H9 (cell line): ENCODE measurements around the gene RBFOX2. TPM values are rescaled to one million over a fixed set of nuclear protein-coding genes. Genes with fewer than 3 reads are reported as not detected.

Source experiments
- DNase-seq: peaks from one replicate; pipeline ENCODE4 v3.0.0-alpha.2; 2017
- H2AFZ ChIP-seq: one replicate; pipeline ENCODE4 v1.6.1; 2013; ENCODE audit warnings: mild to moderate bottlenecking, low read length, control low read depth, moderate library complexity
- H2AK5ac ChIP-seq: 2 replicates; pipeline ENCODE4 v1.6.1; 2013; ENCODE audit warnings: low read length, control low read depth, mixed read lengths; ENCODE audit not compliant: insufficient read length
- H2BK120ac ChIP-seq: one replicate; pipeline ENCODE4 v1.6.1; 2013; ENCODE audit warnings: low read depth, mild to moderate bottlenecking, low read length, control low read depth, inconsistent platforms; ENCODE audit not compliant: poor library complexity, severe bottlenecking
- H2BK12ac ChIP-seq: 2 replicates; pipeline ENCODE4 v1.6.1; 2013; ENCODE audit warnings: low read length, control low read depth, mixed read lengths, low read depth; ENCODE audit not compliant: insufficient read length
- H2BK15ac ChIP-seq: 2 replicates; pipeline ENCODE4 v1.6.1; 2013; ENCODE audit warnings: low read depth, low read length, control low read depth
- H2BK20ac ChIP-seq: one replicate; pipeline ENCODE4 v1.6.1; 2013; ENCODE audit warnings: low read depth, mild to moderate bottlenecking, low read length, control low read depth, inconsistent platforms; ENCODE audit not compliant: poor library complexity, severe bottlenecking
- H2BK5ac ChIP-seq: 2 replicates; pipeline ENCODE4 v1.6.1; 2013; ENCODE audit warnings: low read length, control low read depth, mixed read lengths; ENCODE audit not compliant: insufficient read length
- H3K14ac ChIP-seq: 2 replicates; pipeline ENCODE4 v1.6.1; 2013; ENCODE audit warnings: low read length, control low read depth; ENCODE audit not compliant: insufficient read depth
- H3K18ac ChIP-seq: 2 replicates; pipeline ENCODE4 v1.6.1; 2013; ENCODE audit warnings: low read depth, mild to moderate bottlenecking, mixed read lengths, low read length, control low read depth; ENCODE audit not compliant: insufficient read length
- H3K23ac ChIP-seq: 2 replicates; pipeline ENCODE4 v1.6.1; 2013; ENCODE audit warnings: low read length, control low read depth, mixed read lengths, low read depth; ENCODE audit not compliant: insufficient read length
- H3K23me2 ChIP-seq: 2 replicates; pipeline ENCODE4 v1.6.1; 2013; ENCODE audit warnings: low read depth, mild to moderate bottlenecking, mixed read lengths, low read length, control low read depth; ENCODE audit not compliant: insufficient read length, poor library complexity, severe bottlenecking
- H3K27ac ChIP-seq: 2 replicates; pipeline ENCODE4 v1.5.1; 2013; ENCODE audit warnings: low read length, control low read depth, mixed read lengths, low read depth; ENCODE audit not compliant: insufficient read length
- H3K27me3 ChIP-seq: 2 replicates; pipeline ENCODE4 v1.6.1; 2013; ENCODE audit warnings: low read length, control low read depth, inconsistent platforms; ENCODE audit not compliant: insufficient read depth
- H3K4ac ChIP-seq: 2 replicates; pipeline ENCODE4 v1.6.1; 2013; ENCODE audit warnings: low read depth, mild to moderate bottlenecking, control low read depth, inconsistent platforms, low read length, moderate library complexity
- H3K4me1 ChIP-seq: 2 replicates; pipeline ENCODE4 v1.6.1; 2013; ENCODE audit warnings: low read length, control low read depth, inconsistent platforms; ENCODE audit not compliant: insufficient read depth
- H3K4me2 ChIP-seq: 2 replicates; pipeline ENCODE4 v1.6.1; 2013; ENCODE audit warnings: low read length, control low read depth, mixed read lengths; ENCODE audit not compliant: insufficient read length, insufficient read depth
- H3K56ac ChIP-seq: 2 replicates; pipeline ENCODE4 v1.6.1; 2013; ENCODE audit warnings: low read depth, mild to moderate bottlenecking, mixed read lengths, low read length, control low read depth; ENCODE audit not compliant: insufficient read length
- H3K79me1 ChIP-seq: 2 replicates; pipeline ENCODE4 v1.6.1; 2013; ENCODE audit warnings: low read depth, mild to moderate bottlenecking, moderate library complexity, low read length, control low read depth, inconsistent platforms; ENCODE audit not compliant: insufficient read depth, poor library complexity, severe bottlenecking
- H3K79me2 ChIP-seq: 2 replicates; pipeline ENCODE4 v1.6.1; 2013; ENCODE audit warnings: low read length, control low read depth, inconsistent platforms; ENCODE audit not compliant: insufficient read depth
- H3K9ac ChIP-seq: 2 replicates; pipeline ENCODE4 v1.6.1; 2013; ENCODE audit warnings: low read length, control low read depth, mixed read lengths; ENCODE audit not compliant: insufficient read length; ENCODE audit errors: extremely low read depth
- H3K9me3 ChIP-seq: one replicate; pipeline ENCODE4 v1.6.1; 2013; ENCODE audit warnings: low read depth, low read length, inconsistent platforms; ENCODE audit not compliant: control insufficient read depth
- H3T11ph ChIP-seq: one replicate; pipeline ENCODE4 v1.6.1; 2013; ENCODE audit warnings: mild to moderate bottlenecking, low read length, control low read depth, inconsistent platforms
- H4K20me1 ChIP-seq: one replicate; pipeline ENCODE4 v1.6.1; 2013; ENCODE audit not compliant: control insufficient read depth, insufficient read length, insufficient read depth
- H4K5ac ChIP-seq: 2 replicates; pipeline ENCODE4 v1.6.1; 2013; ENCODE audit warnings: low read depth, mild to moderate bottlenecking, mixed read lengths, low read length, control low read depth; ENCODE audit not compliant: insufficient read length
- H4K8ac ChIP-seq: replicated peaks from 2 replicates; pipeline ENCODE4 v1.6.1; 2013; ENCODE audit warnings: low read length, control low read depth, mixed read lengths, low read depth; ENCODE audit not compliant: insufficient read length
- H4K91ac ChIP-seq: 2 replicates; pipeline ENCODE4 v1.6.1; 2013; ENCODE audit warnings: low read depth, mild to moderate bottlenecking, moderate library complexity, mixed read lengths, low read length, control low read depth; ENCODE audit not compliant: insufficient read length
- H3K27ac Mint-ChIP-seq, 3 experiments: 2 replicates in 2 of 3; 3 replicates in 1 of 3; pipeline ENCODE4 v1.8.0; 2020 to 2021; ENCODE audit warnings: mixed read lengths in 3 of 3, mild to moderate bottlenecking in 1 of 3, moderate library complexity in 1 of 3
- H3K27me3 Mint-ChIP-seq: 2 replicates; pipeline ENCODE4 v1.8.0; 2021; ENCODE audit warnings: low read depth, mild to moderate bottlenecking, moderate library complexity, mixed read lengths
- H3K36me3 Mint-ChIP-seq, 3 experiments: 2 replicates in 2 of 3; 3 replicates in 1 of 3; pipeline ENCODE4 v1.8.0; 2020 to 2021; ENCODE audit warnings: low read depth in 3 of 3, mixed read lengths in 3 of 3; ENCODE audit not compliant: insufficient read depth in 1 of 3
- H3K4me1 Mint-ChIP-seq, 2 experiments: 2 replicates each; pipeline ENCODE4 v1.8.0; 2020; ENCODE audit warnings: mixed read lengths in 2 of 2
- H3K4me3 Mint-ChIP-seq, 2 experiments: 2 replicates in 1 of 2; 3 replicates in 1 of 2; pipeline ENCODE4 v1.8.0; 2020 to 2021; ENCODE audit warnings: mild to moderate bottlenecking in 2 of 2, mixed read lengths in 2 of 2, moderate library complexity in 1 of 2
- H3K9me3 Mint-ChIP-seq, 2 experiments: 2 replicates in 1 of 2; 3 replicates in 1 of 2; pipeline ENCODE4 v1.8.0; 2020; ENCODE audit warnings: mild to moderate bottlenecking in 2 of 2, mixed read lengths in 2 of 2, moderate library complexity in 1 of 2
- CTCF ChIP-seq: fragments of 200-600 bp; sonication (generic); conservative IDR thresholded peaks from 3 replicates; pipeline ENCODE4 v1.8.0; 2021; ENCODE audit warnings: antibody characterized with exemption, mild to moderate bottlenecking
- WGBS: extraction: QIAGEN DNeasy Blood & Tissue Kit; methylation state at CpG from one replicate; pipeline ENCODE4 v1.1.7; 2013; ENCODE audit warnings: missing lambda C conversion rate, low lambda C conversion rate, mixed read lengths; ENCODE audit not compliant: insufficient read length; ENCODE audit errors: extremely low coverage; 5-methylcytosine and 5-hydroxymethylcytosine counted together
- total RNA-seq: library from RNA; stranded (reverse); gene quantifications from 2 replicates; pipeline ENCODE4 v1.2.1, GENCODE V29; 2021

The RBFOX2 gene
- total RNA-seq, 1 experiment from 2014 or later: 84.7 TPM

- H3K4me2 ChIP-seq: peak overlapping the region; percentile 97
- no peaks in the 10 kb centered on the region for H3K27me3 ChIP-seq
- H2BK20ac ChIP-seq: no peak overlapping the region
- H4K20me1 ChIP-seq: no peaks in the 10 kb centered on the region
- H2BK15ac ChIP-seq: 0 out of 2 replicates have a peak overlapping the region, but pooled peaks have one; percentile 71
- no peaks in the 10 kb centered on the region for H3K79me2 ChIP-seq
- no peak overlapping the region for H3K56ac ChIP-seq
- no peaks in the 10 kb centered on the region for H3K79me1 ChIP-seq
- Mint-ChIP-seq H3K27me3 (peaks cover 7% of the 10 kb centered on the region), H3K36me3 (no peaks in the 10 kb centered on the region), H3K9me3 (peaks cover 0 to 4% of the 10 kb centered on the region in 2 experiments; a peak in 2 of 5 replicates), H3K4me1 (peaks cover 8 to 12% of the 10 kb centered on the region in 2 experiments; a peak in 3 of 4 replicates), H3K27ac (peak overlapping the region; percentile 75 to 97 (median 96); a peak in 4 of 7 replicates), H3K4me3 (peak overlapping the region; percentile 77 to 81)
- H2AFZ ChIP-seq: peak overlapping the region; percentile 98
- H3K9me3 ChIP-seq: no peaks in the 10 kb centered on the region
- H3K9ac ChIP-seq: peak overlapping the region; percentile 68
- WGBS: no CpG with 5 or more reads among the region's 5 CpGs
- peak overlapping the region; percentile 62 for H3K18ac ChIP-seq
- TF ChIP-seq CTCF: no peak
- H3K23me2 ChIP-seq: peaks cover 6% of the 10 kb centered on the region
- no peaks in the 10 kb centered on the region for H3K4me1 ChIP-seq
- H3K4ac ChIP-seq: no peak overlapping the region
- no peak overlapping the region for H3K27ac ChIP-seq
- no peak overlapping the region for H2BK5ac ChIP-seq
- H4K91ac ChIP-seq: no peak overlapping the region
- H4K8ac ChIP-seq: peak overlapping the region; percentile 72
- H3K23ac ChIP-seq: no peak overlapping the region
- H3K14ac ChIP-seq: peak overlapping the region; percentile 95
- no peak overlapping the region for H2BK120ac ChIP-seq
- H4K5ac ChIP-seq: peak overlapping the region; percentile 88
- no peak overlapping the region for H2BK12ac ChIP-seq
- no peak overlapping the region for H3T11ph ChIP-seq
- no peak for DNase-seq
- H2AK5ac ChIP-seq: no peak overlapping the region
Measured at GRCh38 chr22:36065462-36065774, 36.8 kb upstream of the RBFOX2 start.
